SK-N-SH (cell line): ENCODE measurements around the gene OXGR1. TPM values are rescaled to one million over a fixed set of nuclear protein-coding genes. Genes with fewer than 3 reads are reported as not detected.

Source experiments
- CTCF ChIA-PET: fragments of 300-600, 350-600 bp; formaldehyde crosslinking; extraction: SDS; loops from one replicate; lab custom pipeline; 2021; lab: Yijun Ruan, JAX
- POLR2A ChIA-PET: fragments of 350-600 bp; sonication (Branson Sonifier 250); formaldehyde crosslinking; extraction: SDS; loops from one replicate; lab custom pipeline; 2020; ENCODE audit warnings: antibody characterized with exemption, inconsistent platforms; lab: Yijun Ruan, JAX
- DNase-seq: peaks from one replicate; pipeline ENCODE4 v3.0.0; 2012
- H2AFZ ChIP-seq: fragments of 200-600 bp; sonication (generic); 2 replicates; pipeline ENCODE4 v1.8.1; 2016; ENCODE audit warnings: antibody characterized with exemption, mild to moderate bottlenecking, low read depth
- H3F3A ChIP-seq: fragments of 200-600 bp; sonication (generic); replicated peaks from 2 replicates; pipeline ENCODE3; 2016; ENCODE audit warnings: antibody characterized with exemption, mild to moderate bottlenecking; ENCODE audit not compliant: insufficient read depth
- H3K27ac ChIP-seq, 2 experiments: fragments of 200-500 bp in 1 of 2; fragments of 200-600 bp in 1 of 2; sonication (Bioruptor generic) in 1 of 2; sonication (generic), shearing (Covaris generic) in 1 of 2; 2 replicates each; pipeline versions ENCODE4 v1.5.1 to v1.6.1; 2014 to 2016; ENCODE audit warnings: low read depth in 2 of 2, inconsistent platforms in 1 of 2, low read length in 1 of 2, mild to moderate bottlenecking in 1 of 2, mixed read lengths in 1 of 2
- H3K27me3 ChIP-seq: fragments of 200-600 bp; sonication (generic), shearing (Covaris generic); 2 replicates; pipeline ENCODE4 v1.6.1; 2016; ENCODE audit warnings: mixed run types; ENCODE audit not compliant: insufficient read depth
- H3K36me3 ChIP-seq, 2 experiments: fragments of 200-500 bp in 1 of 2; fragments of 200-600 bp in 1 of 2; sonication (Bioruptor generic) in 1 of 2; sonication (generic) in 1 of 2; replicated peaks in 1 of 2; 2 replicates each; pipeline versions ENCODE3 to v1.5.1; 2014 to 2016; ENCODE audit warnings: low read length in 1 of 2, mild to moderate bottlenecking in 1 of 2; ENCODE audit not compliant: insufficient read depth in 2 of 2, control insufficient read depth in 1 of 2
- H3K4me1 ChIP-seq, 2 experiments: fragments of 200-500 bp in 1 of 2; fragments of 200-600 bp in 1 of 2; sonication (Bioruptor generic) in 1 of 2; sonication (generic), shearing (Covaris generic) in 1 of 2; 2 replicates each; pipeline versions ENCODE4 v1.5.1 to v1.6.1; 2014 to 2016; ENCODE audit warnings: low read depth in 1 of 2, low read length in 1 of 2, mixed run types in 1 of 2; ENCODE audit not compliant: insufficient read depth in 2 of 2, control insufficient read depth in 1 of 2
- H3K4me2 ChIP-seq: fragments of 200-600 bp; sonication (generic), shearing (Covaris generic); 2 replicates; pipeline ENCODE4 v1.6.1; 2017; ENCODE audit warnings: mixed run types
- H3K4me3 ChIP-seq, 2 experiments: fragments of 200-500 bp in 1 of 2; fragments of 200-600 bp in 1 of 2; sonication (Bioruptor generic) in 1 of 2; sonication (generic), shearing (Covaris generic) in 1 of 2; 2 replicates each; pipeline versions ENCODE4 v1.5.1 to v1.8.1; 2014 to 2016; ENCODE audit warnings: low read depth in 2 of 2, inconsistent platforms in 1 of 2, low read length in 1 of 2, mild to moderate bottlenecking in 1 of 2, mixed read lengths in 1 of 2, moderate library complexity in 1 of 2
- H3K79me2 ChIP-seq: fragments of 200-600 bp; sonication (generic); 2 replicates; pipeline ENCODE4 v1.8.1; 2017; ENCODE audit warnings: mild to moderate bottlenecking; ENCODE audit not compliant: insufficient read depth
- H3K9ac ChIP-seq: fragments of 200-600 bp; sonication (generic); 2 replicates; pipeline ENCODE4 v1.6.1; 2017; ENCODE audit warnings: mixed run types
- H3K9me2 ChIP-seq: fragments of 200-600 bp; sonication (generic); 2 replicates; pipeline ENCODE4 v1.6.1; 2017; ENCODE audit warnings: mixed run types
- H3K9me3 ChIP-seq: fragments of 200-600 bp; sonication (generic); 2 replicates; pipeline ENCODE4 v1.6.1; 2017; ENCODE audit warnings: mixed run types, mild to moderate bottlenecking, moderate library complexity
- H4K20me1 ChIP-seq: fragments of 200-600 bp; sonication (generic); 2 replicates; pipeline ENCODE4 v1.6.1; 2017; ENCODE audit warnings: mild to moderate bottlenecking, mixed run types; ENCODE audit not compliant: insufficient read depth
- CHD2 ChIP-seq: fragments of 150-350 bp; IDR thresholded peaks from 2 replicates; pipeline ENCODE4 v1.6.1; 2018; ENCODE audit warnings: low read length; ENCODE audit not compliant: partially characterized antibody
- CTCF ChIP-seq: fragments of 200-600 bp; sonication (generic); IDR thresholded peaks from 2 replicates; pipeline ENCODE4 v1.6.1; 2017; ENCODE audit warnings: antibody characterized with exemption, mild to moderate bottlenecking, moderate library complexity
- EP300 ChIP-seq, 2 experiments: IDR thresholded peaks; 2 replicates each; pipeline versions ENCODE4 v1.4.0 to v1.6.1; 2012; ENCODE audit warnings: borderline replicate concordance in 1 of 2, low read depth in 1 of 2, low read length in 1 of 2
- FOXJ3 ChIP-seq: sonication (generic); formaldehyde crosslinking; IDR thresholded peaks from 2 replicates; pipeline ENCODE4 v1.5.1; 2020; ENCODE audit warnings: mild to moderate bottlenecking, missing genetic modification reagents
- GATA2 ChIP-seq: sonication (generic); formaldehyde crosslinking; IDR thresholded peaks from 2 replicates; pipeline ENCODE4 v1.5.0; 2020; ENCODE audit warnings: mild to moderate bottlenecking, missing genetic modification reagents
- MEF2A ChIP-seq: IDR thresholded peaks from 2 replicates; pipeline ENCODE4 v1.4.0; 2012; ENCODE audit warnings: low read depth, borderline replicate concordance
- RAD21 ChIP-seq: IDR thresholded peaks from 2 replicates; pipeline ENCODE4 v1.6.1; 2012; ENCODE audit warnings: mild to moderate bottlenecking, low read length
- SMC3 ChIP-seq: IDR thresholded peaks from 2 replicates; pipeline ENCODE4 v1.6.1; 2012; ENCODE audit warnings: low read depth, low read length, improper control_type of control experiment
- TAF1 ChIP-seq: IDR thresholded peaks from 2 replicates; pipeline ENCODE4 v1.6.1; 2012; ENCODE audit warnings: low read depth, mild to moderate bottlenecking, low read length, moderate library complexity, borderline replicate concordance
- TCF12 ChIP-seq: IDR thresholded peaks from 2 replicates; pipeline ENCODE4 v1.4.0; 2012
- TEAD4 ChIP-seq: IDR thresholded peaks from 2 replicates; pipeline ENCODE4 v1.4.0; 2012; ENCODE audit warnings: mild to moderate bottlenecking, borderline replicate concordance; ENCODE audit not compliant: insufficient read depth
- USF2 ChIP-seq: fragments of 150-350 bp; IDR thresholded peaks from 2 replicates; pipeline ENCODE4 v1.6.1; 2017; ENCODE audit warnings: antibody characterized with exemption, low read length, low read depth, borderline replicate concordance
- WGBS: methylation state at CpG from one replicate; pipeline ENCODE4 v1.1.6; 2017; ENCODE audit warnings: low lambda C conversion rate; 5-methylcytosine and 5-hydroxymethylcytosine counted together
- polyA plus RNA-seq, 3 experiments: library from polyadenylated mRNA; depleted of rRNA; stranded (reverse); fragments of >200 nt; gene quantifications; 2 replicates each; pipeline ENCODE4 v1.2.3, GENCODE V29; 2012

OXGR1 gene
- polyA plus RNA-seq, 1 of the 3 experiments (the other 2 are of a cell fraction): not detected

DNA sequence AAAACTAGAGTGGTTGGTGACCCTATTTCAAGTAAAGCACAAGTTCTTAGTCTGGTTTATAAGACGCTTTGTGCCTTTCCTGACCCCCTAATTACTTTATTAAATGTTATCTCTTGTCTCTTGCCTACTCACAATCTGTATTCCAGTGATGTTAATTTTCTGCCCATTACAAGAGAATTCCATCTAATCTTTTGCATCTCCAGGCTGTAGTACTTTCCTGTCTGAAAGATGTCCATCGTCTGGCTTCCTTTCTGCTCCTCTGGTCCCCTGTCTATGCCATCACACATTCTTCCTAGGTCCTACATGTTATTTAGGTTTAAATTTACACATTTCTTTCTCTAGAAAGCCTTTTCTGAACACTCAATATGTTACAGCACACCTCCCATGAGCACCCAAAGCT, 25.9 kb upstream of the OXGR1 start:
- H3K9me2 ChIP-seq: no peaks in the 10 kb centered on the region
- H3K4me2 ChIP-seq: no peak overlapping the region
- WGBS: 37% methylated on average over 2 of the region's 2 CpGs
- TF ChIP-seq CHD2: no peak
- TF ChIP-seq FOXJ3: no peak
- no peak for TF ChIP-seq TAF1
- peak; percentile 27; the same call in 1 of the 2 replicates for TF ChIP-seq GATA2 (CRISPR knock-in tag)
- TF ChIP-seq TCF12: no peak
- H3K79me2 ChIP-seq: no peaks in the 10 kb centered on the region
- no peak overlapping the region for H3K9ac ChIP-seq
- no peaks in the 10 kb centered on the region for H3K9me3 ChIP-seq
- CTCF ChIA-PET: interaction anchor here (0.7 to 3.4 kb wide), 2 partner anchors 15 to 192 kb away, joined by 3 to 37 read pairs; no protein-coding TSS in a partner anchor
- POLR2A ChIA-PET: no interaction called here
- peaks cover 0 to 2% of the 10 kb centered on the region in 2 experiments; a peak in 1 of 4 replicates for H3K4me1 ChIP-seq
- no peaks in the 10 kb centered on the region; the same call in 1 of the 2 replicates for H3K27me3 ChIP-seq
- H2AFZ ChIP-seq: no peak overlapping the region
- no peaks in the 10 kb centered on the region for H3F3A ChIP-seq
- H3K27ac ChIP-seq: no peak overlapping the region
- no peaks in the 10 kb centered on the region for H4K20me1 ChIP-seq
- no peak overlapping the region for H3K4me3 ChIP-seq
- DNase-seq: no peak
- H3K36me3 ChIP-seq: no peaks in the 10 kb centered on the region

DNA sequence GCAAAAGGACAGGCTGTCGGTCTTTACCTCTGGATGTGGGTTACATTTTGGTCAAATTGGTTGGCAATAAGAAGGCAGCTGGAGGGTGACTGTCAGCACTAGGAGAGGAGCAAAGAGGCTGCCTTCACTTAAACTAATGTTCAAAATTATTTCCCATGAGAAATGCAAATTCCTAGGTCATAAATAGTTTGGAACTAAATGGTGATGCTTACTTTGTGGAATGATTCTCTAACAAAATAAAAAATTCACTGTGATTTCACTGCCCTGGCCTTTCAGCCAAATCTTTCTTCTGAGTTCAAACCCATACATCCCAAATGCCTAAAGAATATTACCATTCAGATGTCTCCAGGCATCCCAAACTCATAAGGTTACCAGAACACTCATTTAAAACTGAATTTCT, 25.0 kb upstream of the OXGR1 start:
- no peak overlapping the region for H3K4me2 ChIP-seq
- H3K79me2 ChIP-seq: no peaks in the 10 kb centered on the region
- no peaks in the 10 kb centered on the region for H3F3A ChIP-seq
- TF ChIP-seq CHD2 (no peak), EP300 (IDR thresholded peaks at IDR 0.05; ENCODE audit: borderline replicate concordance in 1 of 2, low read depth in 1 of 2, low read length in 1 of 2) (no peak)
- no peak overlapping the region for H3K4me3 ChIP-seq
- H3K4me1 ChIP-seq: peaks cover 0 to 2% of the 10 kb centered on the region in 2 experiments; a peak in 1 of 4 replicates
- no peaks in the 10 kb centered on the region for H3K9me3 ChIP-seq
- 48% methylated on average over 1 of the region's 1 CpG for WGBS
- H4K20me1 ChIP-seq: no peaks in the 10 kb centered on the region
- H3K9ac ChIP-seq: no peak overlapping the region
- H3K9me2 ChIP-seq: no peaks in the 10 kb centered on the region
- H3K27ac ChIP-seq: no peak overlapping the region
- H2AFZ ChIP-seq: no peak overlapping the region
- no peaks in the 10 kb centered on the region; the same call in 1 of the 2 replicates for H3K27me3 ChIP-seq
- no peaks in the 10 kb centered on the region for H3K36me3 ChIP-seq
- ChIA-PET CTCF (interaction anchor here (1.0 to 3.4 kb wide), 8 partner anchors 9 to 780 kb away, joined by 3 to 37 read pairs (median 5); no protein-coding TSS in a partner anchor), POLR2A (no interaction called here)
- DNase-seq: no peak

DNA sequence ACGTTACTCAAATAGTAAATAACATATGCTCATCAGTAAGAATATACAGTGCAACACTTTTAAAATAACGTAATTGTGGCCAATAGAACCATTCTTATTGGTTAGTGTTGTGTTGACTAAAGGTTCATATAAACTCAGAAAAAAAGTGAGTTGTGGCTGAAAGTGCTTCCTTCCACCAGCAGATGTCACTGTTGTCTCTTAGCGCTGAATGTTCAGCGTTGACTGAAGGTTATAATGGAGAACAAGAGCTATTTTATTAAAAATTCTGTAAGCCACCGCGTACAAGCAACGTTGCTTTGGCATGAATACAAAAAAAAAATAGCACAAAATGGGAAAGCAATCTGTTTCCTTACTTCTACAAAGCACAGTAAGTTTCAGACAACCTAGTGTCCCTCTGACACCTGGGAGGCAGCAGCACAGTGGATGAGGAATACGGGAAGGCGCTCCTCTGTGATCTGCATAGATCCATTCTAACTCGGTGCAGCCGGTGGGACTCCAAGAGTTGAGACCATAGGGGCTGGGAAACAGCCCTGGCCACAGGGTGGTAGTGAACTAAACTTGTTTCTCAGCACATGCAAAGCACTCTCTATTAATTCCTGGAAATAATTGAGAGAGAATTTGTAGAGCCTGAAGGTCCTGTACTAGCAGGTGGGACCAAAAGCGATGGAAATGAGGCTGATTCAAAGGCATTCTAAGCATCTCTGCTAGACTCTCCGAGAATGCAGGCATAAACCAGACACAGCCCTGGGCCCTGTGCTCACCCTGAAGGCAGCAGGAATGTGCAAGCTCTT, 23.9 kb upstream of the OXGR1 start:
- CTCF ChIA-PET: interaction anchor here (0.5 to 3.4 kb wide), 35 partner anchors 9 to 998 kb away, joined by 3 to 37 read pairs (median 4); no protein-coding TSS in a partner anchor
- WGBS: 35% methylated on average over 13 of the region's 13 CpGs
- no peaks in the 10 kb centered on the region; the same call in 1 of the 2 replicates for H3K27me3 ChIP-seq
- H3K4me2 ChIP-seq: no peak overlapping the region
- POLR2A ChIA-PET: no interaction called here
- H3F3A ChIP-seq: no peaks in the 10 kb centered on the region
- H3K9me3 ChIP-seq: no peaks in the 10 kb centered on the region
- no peaks in the 10 kb centered on the region for H4K20me1 ChIP-seq
- no peak for TF ChIP-seq TEAD4
- TF ChIP-seq CHD2: no peak
- TF ChIP-seq SMC3: peak; percentile 67
- TF ChIP-seq CTCF: peak; percentile 93
- peak; percentile 74 for TF ChIP-seq RAD21
- no peak for TF ChIP-seq USF2
- TF ChIP-seq MEF2A: no peak
- TF ChIP-seq, all 33 proteins: peak for 3
- peak; percentile 41 for DNase-seq
- H2AFZ ChIP-seq: no peak overlapping the region
- H3K27ac ChIP-seq: no peak overlapping the region
- H3K9ac ChIP-seq: no peak overlapping the region
- no peak overlapping the region; a peak in 1 of 4 replicates for H3K4me3 ChIP-seq
- no peaks in the 10 kb centered on the region for H3K79me2 ChIP-seq
- peaks cover 0 to 2% of the 10 kb centered on the region in 2 experiments; a peak in 1 of 4 replicates for H3K4me1 ChIP-seq
- no peaks in the 10 kb centered on the region for H3K36me3 ChIP-seq
- H3K9me2 ChIP-seq: no peaks in the 10 kb centered on the region
